ENCODE data around the gene PLBD1. TPM values are rescaled to one million over a fixed set of nuclear protein-coding genes. Genes with fewer than 3 reads are reported as not detected.

Gene PLBD1
- total and polyA plus RNA-seq, 2 donors (not counting 1 experiment from before 2014, with no cell fraction given) = 0.76 to 5.1 TPM

DNA sequence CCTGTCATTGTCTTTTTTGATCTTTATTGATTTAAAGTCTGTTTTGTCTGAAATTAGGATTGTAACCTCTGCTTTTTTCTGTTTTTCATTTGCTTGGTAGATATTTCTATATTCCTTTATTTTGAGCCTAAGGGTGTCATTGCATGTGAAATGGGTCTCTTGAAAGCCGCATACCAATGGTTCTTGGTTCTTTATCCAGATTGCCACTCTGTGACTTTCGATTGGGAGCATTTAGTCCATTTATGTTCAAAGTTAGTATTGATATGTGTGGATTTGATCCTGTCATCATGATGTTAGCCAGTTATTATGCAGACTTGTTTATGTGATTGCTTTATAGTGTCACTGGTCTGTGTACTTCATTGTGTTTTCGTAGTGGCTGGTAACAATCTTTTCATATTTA is 29.8 kb upstream of the PLBD1 start:
- H3K9me3 ChIP-seq (ENCODE audit: control insufficient read depth, insufficient read depth, low read depth, low read length) = no peaks in the 10 kb centered on the region
- no peak overlapping the region for H3K4me3 ChIP-seq (replicated peaks in 1 of 4; ENCODE audit: control extremely low read depth in 1 of 4, insufficient read depth in 1 of 4, low read depth in 3 of 4, low read length in 4 of 4)
- DNase-seq (ENCODE audit: low read depth in 2 of 2) = no peak
- no peak overlapping the region for H3K9ac ChIP-seq (ENCODE audit: insufficient read depth, low read length)
- H3K4me2 ChIP-seq (ENCODE audit: extremely low read depth, insufficient read depth, low read length) = no peak overlapping the region
- H3K27me3 ChIP-seq (ENCODE audit: control insufficient read depth, insufficient read depth, low read length) = no peaks in the 10 kb centered on the region
- H2AFZ ChIP-seq (ENCODE audit: low read length) = no peak overlapping the region
- no peaks in the 10 kb centered on the region for H4K20me1 ChIP-seq (ENCODE audit: control insufficient read depth, extremely low read depth, insufficient read depth, low read length)
- no peak overlapping the region for H3K27ac ChIP-seq (ENCODE audit: insufficient read depth, low read length)
- TF ChIP-seq, protein P1, sequence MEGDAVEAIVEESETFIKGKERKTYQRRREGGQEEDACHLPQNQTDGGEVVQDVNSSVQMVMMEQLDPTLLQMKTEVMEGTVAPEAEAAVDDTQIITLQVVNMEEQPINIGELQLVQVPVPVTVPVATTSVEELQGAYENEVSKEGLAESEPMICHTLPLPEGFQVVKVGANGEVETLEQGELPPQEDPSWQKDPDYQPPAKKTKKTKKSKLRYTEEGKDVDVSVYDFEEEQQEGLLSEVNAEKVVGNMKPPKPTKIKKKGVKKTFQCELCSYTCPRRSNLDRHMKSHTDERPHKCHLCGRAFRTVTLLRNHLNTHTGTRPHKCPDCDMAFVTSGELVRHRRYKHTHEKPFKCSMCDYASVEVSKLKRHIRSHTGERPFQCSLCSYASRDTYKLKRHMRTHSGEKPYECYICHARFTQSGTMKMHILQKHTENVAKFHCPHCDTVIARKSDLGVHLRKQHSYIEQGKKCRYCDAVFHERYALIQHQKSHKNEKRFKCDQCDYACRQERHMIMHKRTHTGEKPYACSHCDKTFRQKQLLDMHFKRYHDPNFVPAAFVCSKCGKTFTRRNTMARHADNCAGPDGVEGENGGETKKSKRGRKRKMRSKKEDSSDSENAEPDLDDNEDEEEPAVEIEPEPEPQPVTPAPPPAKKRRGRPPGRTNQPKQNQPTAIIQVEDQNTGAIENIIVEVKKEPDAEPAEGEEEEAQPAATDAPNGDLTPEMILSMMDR (conservative IDR thresholded peaks at IDR 0.05 in 1 of 2, IDR thresholded peaks at IDR 0.05 in 1 of 2; ENCODE audit: low read depth in 1 of 2, low read length in 2 of 2) = no peak
- no peak for TF ChIP-seq EZH2 (IDR thresholded peaks at IDR 0.05; ENCODE audit: low read length, missing control alignments)
- no peaks in the 10 kb centered on the region for H3K4me1 ChIP-seq (ENCODE audit: control insufficient read depth, extremely low read depth, insufficient read depth, low read length)
- no peaks in the 10 kb centered on the region for H3K79me2 ChIP-seq (ENCODE audit: control insufficient read depth, insufficient read depth, low read length)
- H3K36me3 ChIP-seq (ENCODE audit: control insufficient read depth, insufficient read depth, low read length) = no peaks in the 10 kb centered on the region

DNA sequence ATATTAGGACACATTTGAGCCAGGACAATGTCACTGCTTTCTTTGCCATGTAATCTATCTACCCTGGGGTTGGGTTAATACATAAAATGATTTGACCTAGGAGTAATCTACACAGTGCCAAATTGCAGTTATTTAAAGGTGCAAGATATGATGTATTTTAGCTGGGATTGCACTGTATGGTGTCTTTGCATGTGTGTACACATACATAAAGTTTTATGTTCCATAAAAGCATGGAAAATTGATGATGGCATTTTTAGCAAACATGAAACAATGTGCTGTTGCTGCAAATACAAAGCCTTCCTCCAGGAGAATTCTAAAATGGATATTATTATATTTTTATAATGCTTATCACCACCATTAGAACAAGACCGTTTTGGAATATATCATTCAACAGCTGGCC is 24.0 kb upstream of the PLBD1 start:
- Histone ChIP-seq H2AFZ (ENCODE audit: low read length) (no peak overlapping the region), H3K27ac (ENCODE audit: insufficient read depth, low read length) (no peak overlapping the region), H3K27me3 (ENCODE audit: control insufficient read depth, insufficient read depth, low read length) (no peaks in the 10 kb centered on the region), H3K4me3 (replicated peaks in 1 of 4; ENCODE audit: control extremely low read depth in 1 of 4, insufficient read depth in 1 of 4, low read depth in 3 of 4, low read length in 4 of 4) (no peak overlapping the region), H4K20me1 (ENCODE audit: control insufficient read depth, extremely low read depth, insufficient read depth, low read length) (no peaks in the 10 kb centered on the region), H3K9ac (ENCODE audit: insufficient read depth, low read length) (no peak overlapping the region), H3K79me2 (ENCODE audit: control insufficient read depth, insufficient read depth, low read length) (no peaks in the 10 kb centered on the region), H3K4me1 (ENCODE audit: control insufficient read depth, extremely low read depth, insufficient read depth, low read length) (no peaks in the 10 kb centered on the region), H3K36me3 (ENCODE audit: control insufficient read depth, insufficient read depth, low read length) (no peaks in the 10 kb centered on the region), H3K9me3 (ENCODE audit: control insufficient read depth, insufficient read depth, low read depth, low read length) (no peaks in the 10 kb centered on the region), H3K4me2 (ENCODE audit: extremely low read depth, insufficient read depth, low read length) (no peak overlapping the region)
- TF ChIP-seq, protein P1 (conservative IDR thresholded peaks at IDR 0.05 in 1 of 2, IDR thresholded peaks at IDR 0.05 in 1 of 2; ENCODE audit: low read depth in 1 of 2, low read length in 2 of 2) = no peak
- no peak for TF ChIP-seq EZH2 (IDR thresholded peaks at IDR 0.05; ENCODE audit: low read length, missing control alignments)
- DNase-seq (ENCODE audit: low read depth in 2 of 2) = no peak

DNA sequence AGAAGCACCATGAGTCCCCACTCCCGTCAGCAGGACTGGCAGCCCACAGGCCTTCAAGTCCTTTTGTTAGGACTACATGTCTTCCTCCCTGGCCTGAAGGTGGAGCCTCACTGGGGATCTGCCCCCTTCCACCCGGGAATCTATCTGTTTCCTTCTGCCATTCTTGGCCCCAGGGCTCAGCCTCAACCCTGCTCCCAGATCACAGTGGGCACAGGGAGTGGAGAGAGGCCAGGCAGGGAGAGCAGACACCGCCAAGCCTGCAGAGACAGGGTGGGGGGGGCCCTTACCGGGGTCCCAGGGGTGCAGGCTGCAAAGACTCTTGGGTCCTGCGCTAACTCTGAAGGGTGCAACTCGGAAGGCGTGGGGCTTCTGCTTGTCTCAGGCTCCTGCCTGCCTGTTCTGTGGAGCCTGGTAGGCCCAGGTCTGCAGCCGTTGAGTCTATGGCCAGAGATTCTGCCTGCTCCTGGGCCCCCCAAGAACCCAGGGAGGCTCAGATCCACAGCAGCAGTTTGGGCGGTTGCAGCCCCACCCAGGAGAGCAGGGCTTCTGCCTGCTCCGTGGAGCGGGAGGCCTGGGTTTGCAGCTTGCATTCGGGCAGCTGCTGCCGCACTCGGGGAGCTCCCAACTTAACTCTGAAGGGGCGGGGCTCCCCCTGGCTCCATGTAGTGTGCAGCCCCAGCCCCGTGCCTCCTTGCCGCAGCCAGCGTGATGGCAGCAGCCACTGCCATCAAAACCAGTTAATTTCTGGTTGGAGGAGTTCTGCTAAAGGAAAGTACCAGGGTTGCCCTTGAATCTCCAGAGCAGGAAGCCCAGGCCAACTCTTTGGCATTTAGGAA is 21.7 kb upstream of the PLBD1 start:
- no peak overlapping the region for H3K4me2 ChIP-seq (ENCODE audit: extremely low read depth, insufficient read depth, low read length)
- no peaks in the 10 kb centered on the region for H3K9me3 ChIP-seq (ENCODE audit: control insufficient read depth, insufficient read depth, low read depth, low read length)
- no peaks in the 10 kb centered on the region for H4K20me1 ChIP-seq (ENCODE audit: control insufficient read depth, extremely low read depth, insufficient read depth, low read length)
- H3K9ac ChIP-seq (ENCODE audit: insufficient read depth, low read length) = no peak overlapping the region
- TF ChIP-seq, protein P1 (conservative IDR thresholded peaks at IDR 0.05 in 1 of 2, IDR thresholded peaks at IDR 0.05 in 1 of 2; ENCODE audit: low read depth in 1 of 2, low read length in 2 of 2) = no peak
- no peak for TF ChIP-seq EZH2 (IDR thresholded peaks at IDR 0.05; ENCODE audit: low read length, missing control alignments)
- H2AFZ ChIP-seq (ENCODE audit: low read length) = no peak overlapping the region
- H3K27me3 ChIP-seq (ENCODE audit: control insufficient read depth, insufficient read depth, low read length) = no peaks in the 10 kb centered on the region
- no peak overlapping the region for H3K27ac ChIP-seq (ENCODE audit: insufficient read depth, low read length)
- H3K4me3 ChIP-seq (replicated peaks in 1 of 4; ENCODE audit: control extremely low read depth in 1 of 4, insufficient read depth in 1 of 4, low read depth in 3 of 4, low read length in 4 of 4) = no peak overlapping the region
- H3K79me2 ChIP-seq (ENCODE audit: control insufficient read depth, insufficient read depth, low read length) = no peaks in the 10 kb centered on the region
- no peaks in the 10 kb centered on the region for H3K4me1 ChIP-seq (ENCODE audit: control insufficient read depth, extremely low read depth, insufficient read depth, low read length)
- DNase-seq (ENCODE audit: low read depth in 2 of 2) = no peak
- no peaks in the 10 kb centered on the region for H3K36me3 ChIP-seq (ENCODE audit: control insufficient read depth, insufficient read depth, low read length)

Data from fibroblast of lung (primary cell).